WTC11 (cell line): Measurements from ENCODE around the gene PCDHAC1.

ENCODE experiments used
- ETV6 ChIP-seq: sonication (generic); formaldehyde crosslinking; IDR thresholded peaks from 2 replicates; pipeline ENCODE4 v1.8.1; 2022; ENCODE audit warnings: mild to moderate bottlenecking, missing genetic modification reagents
- FOXJ3 ChIP-seq: sonication (generic); formaldehyde crosslinking; IDR thresholded peaks from 2 replicates; pipeline ENCODE4 v1.9.0; 2021; ENCODE audit warnings: missing genetic modification reagents, mild to moderate bottlenecking, borderline replicate concordance
- NFE2L1 ChIP-seq: sonication (generic); formaldehyde crosslinking; IDR thresholded peaks from 2 replicates; pipeline ENCODE4 v1.8.1; 2023; ENCODE audit warnings: missing genetic modification reagents
- TF ChIP-seq, protein P1 (sequence below): fragments of 200-600 bp; IDR thresholded peaks from 2 replicates; pipeline ENCODE4 v1.8.0; 2022; ENCODE audit warnings: antibody characterized with exemption
- TF ChIP-seq, protein P2 (sequence below): sonication (generic); formaldehyde crosslinking; IDR thresholded peaks from 2 replicates; pipeline ENCODE4 v1.8.0; 2022; ENCODE audit warnings: mild to moderate bottlenecking, missing genetic modification reagents
- TF ChIP-seq, protein P3 (sequence below): sonication (generic); formaldehyde crosslinking; IDR thresholded peaks from 2 replicates; pipeline ENCODE4 v1.8.1; 2023; ENCODE audit warnings: mild to moderate bottlenecking, missing genetic modification reagents
- TF ChIP-seq, protein P4 (sequence below): sonication (generic); formaldehyde crosslinking; conservative IDR thresholded peaks from 2 replicates; pipeline ENCODE4 v1.8.1; 2022; ENCODE audit warnings: mild to moderate bottlenecking, missing genetic modification reagents
- TF ChIP-seq, protein P5 (sequence below): sonication (generic); formaldehyde crosslinking; IDR thresholded peaks from 2 replicates; pipeline ENCODE4 v1.8.1; 2023; ENCODE audit warnings: mild to moderate bottlenecking, missing genetic modification reagents, moderate library complexity
- TF ChIP-seq, protein P6 (sequence below): sonication (generic); formaldehyde crosslinking; IDR thresholded peaks from 2 replicates; pipeline ENCODE4 v1.8.1; 2022; ENCODE audit warnings: mild to moderate bottlenecking, missing genetic modification reagents, moderate library complexity, borderline replicate concordance
- TF ChIP-seq, protein P7 (sequence below): sonication (generic); formaldehyde crosslinking; IDR thresholded peaks from 2 replicates; pipeline ENCODE4 v1.8.1; 2023; ENCODE audit warnings: mild to moderate bottlenecking, missing genetic modification reagents

DNA sequence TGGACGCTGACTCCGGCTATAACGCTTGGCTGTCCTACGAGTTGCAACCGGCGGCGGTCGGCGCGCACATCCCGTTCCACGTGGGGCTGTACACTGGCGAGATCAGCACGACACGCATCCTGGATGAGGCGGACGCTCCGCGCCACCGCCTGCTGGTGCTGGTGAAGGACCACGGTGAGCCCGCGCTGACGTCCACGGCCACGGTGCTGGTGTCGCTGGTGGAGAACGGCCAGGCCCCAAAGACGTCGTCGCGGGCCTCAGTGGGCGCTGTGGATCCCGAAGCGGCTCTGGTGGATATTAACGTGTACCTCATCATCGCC lies 48.9 kb upstream of the PCDHAC1 start:
- TF ChIP-seq, protein P1, sequence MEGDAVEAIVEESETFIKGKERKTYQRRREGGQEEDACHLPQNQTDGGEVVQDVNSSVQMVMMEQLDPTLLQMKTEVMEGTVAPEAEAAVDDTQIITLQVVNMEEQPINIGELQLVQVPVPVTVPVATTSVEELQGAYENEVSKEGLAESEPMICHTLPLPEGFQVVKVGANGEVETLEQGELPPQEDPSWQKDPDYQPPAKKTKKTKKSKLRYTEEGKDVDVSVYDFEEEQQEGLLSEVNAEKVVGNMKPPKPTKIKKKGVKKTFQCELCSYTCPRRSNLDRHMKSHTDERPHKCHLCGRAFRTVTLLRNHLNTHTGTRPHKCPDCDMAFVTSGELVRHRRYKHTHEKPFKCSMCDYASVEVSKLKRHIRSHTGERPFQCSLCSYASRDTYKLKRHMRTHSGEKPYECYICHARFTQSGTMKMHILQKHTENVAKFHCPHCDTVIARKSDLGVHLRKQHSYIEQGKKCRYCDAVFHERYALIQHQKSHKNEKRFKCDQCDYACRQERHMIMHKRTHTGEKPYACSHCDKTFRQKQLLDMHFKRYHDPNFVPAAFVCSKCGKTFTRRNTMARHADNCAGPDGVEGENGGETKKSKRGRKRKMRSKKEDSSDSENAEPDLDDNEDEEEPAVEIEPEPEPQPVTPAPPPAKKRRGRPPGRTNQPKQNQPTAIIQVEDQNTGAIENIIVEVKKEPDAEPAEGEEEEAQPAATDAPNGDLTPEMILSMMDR, result no peak
- TF ChIP-seq, protein P2, sequence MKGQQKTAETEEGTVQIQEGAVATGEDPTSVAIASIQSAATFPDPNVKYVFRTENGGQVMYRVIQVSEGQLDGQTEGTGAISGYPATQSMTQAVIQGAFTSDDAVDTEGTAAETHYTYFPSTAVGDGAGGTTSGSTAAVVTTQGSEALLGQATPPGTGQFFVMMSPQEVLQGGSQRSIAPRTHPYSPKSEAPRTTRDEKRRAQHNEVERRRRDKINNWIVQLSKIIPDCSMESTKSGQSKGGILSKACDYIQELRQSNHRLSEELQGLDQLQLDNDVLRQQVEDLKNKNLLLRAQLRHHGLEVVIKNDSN (CRISPR knock-in tag), result no peak
- TF ChIP-seq ETV6 (CRISPR knock-in tag), result no peak
- no peak for TF ChIP-seq NFE2L1 (CRISPR knock-in tag)
- TF ChIP-seq, protein P3, sequence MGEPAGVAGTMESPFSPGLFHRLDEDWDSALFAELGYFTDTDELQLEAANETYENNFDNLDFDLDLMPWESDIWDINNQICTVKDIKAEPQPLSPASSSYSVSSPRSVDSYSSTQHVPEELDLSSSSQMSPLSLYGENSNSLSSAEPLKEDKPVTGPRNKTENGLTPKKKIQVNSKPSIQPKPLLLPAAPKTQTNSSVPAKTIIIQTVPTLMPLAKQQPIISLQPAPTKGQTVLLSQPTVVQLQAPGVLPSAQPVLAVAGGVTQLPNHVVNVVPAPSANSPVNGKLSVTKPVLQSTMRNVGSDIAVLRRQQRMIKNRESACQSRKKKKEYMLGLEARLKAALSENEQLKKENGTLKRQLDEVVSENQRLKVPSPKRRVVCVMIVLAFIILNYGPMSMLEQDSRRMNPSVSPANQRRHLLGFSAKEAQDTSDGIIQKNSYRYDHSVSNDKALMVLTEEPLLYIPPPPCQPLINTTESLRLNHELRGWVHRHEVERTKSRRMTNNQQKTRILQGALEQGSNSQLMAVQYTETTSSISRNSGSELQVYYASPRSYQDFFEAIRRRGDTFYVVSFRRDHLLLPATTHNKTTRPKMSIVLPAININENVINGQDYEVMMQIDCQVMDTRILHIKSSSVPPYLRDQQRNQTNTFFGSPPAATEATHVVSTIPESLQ, result no peak
- TF ChIP-seq, protein P4, sequence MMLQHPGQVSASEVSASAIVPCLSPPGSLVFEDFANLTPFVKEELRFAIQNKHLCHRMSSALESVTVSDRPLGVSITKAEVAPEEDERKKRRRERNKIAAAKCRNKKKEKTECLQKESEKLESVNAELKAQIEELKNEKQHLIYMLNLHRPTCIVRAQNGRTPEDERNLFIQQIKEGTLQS, result no peak
- TF ChIP-seq, protein P5, sequence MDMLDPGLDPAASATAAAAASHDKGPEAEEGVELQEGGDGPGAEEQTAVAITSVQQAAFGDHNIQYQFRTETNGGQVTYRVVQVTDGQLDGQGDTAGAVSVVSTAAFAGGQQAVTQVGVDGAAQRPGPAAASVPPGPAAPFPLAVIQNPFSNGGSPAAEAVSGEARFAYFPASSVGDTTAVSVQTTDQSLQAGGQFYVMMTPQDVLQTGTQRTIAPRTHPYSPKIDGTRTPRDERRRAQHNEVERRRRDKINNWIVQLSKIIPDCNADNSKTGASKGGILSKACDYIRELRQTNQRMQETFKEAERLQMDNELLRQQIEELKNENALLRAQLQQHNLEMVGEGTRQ (CRISPR knock-in tag), result no peak
- TF ChIP-seq FOXJ3 (CRISPR knock-in tag), result no peak
- TF ChIP-seq, protein P6, sequence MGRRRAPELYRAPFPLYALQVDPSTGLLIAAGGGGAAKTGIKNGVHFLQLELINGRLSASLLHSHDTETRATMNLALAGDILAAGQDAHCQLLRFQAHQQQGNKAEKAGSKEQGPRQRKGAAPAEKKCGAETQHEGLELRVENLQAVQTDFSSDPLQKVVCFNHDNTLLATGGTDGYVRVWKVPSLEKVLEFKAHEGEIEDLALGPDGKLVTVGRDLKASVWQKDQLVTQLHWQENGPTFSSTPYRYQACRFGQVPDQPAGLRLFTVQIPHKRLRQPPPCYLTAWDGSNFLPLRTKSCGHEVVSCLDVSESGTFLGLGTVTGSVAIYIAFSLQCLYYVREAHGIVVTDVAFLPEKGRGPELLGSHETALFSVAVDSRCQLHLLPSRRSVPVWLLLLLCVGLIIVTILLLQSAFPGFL (CRISPR knock-in tag), result no peak
- TF ChIP-seq, protein P7, sequence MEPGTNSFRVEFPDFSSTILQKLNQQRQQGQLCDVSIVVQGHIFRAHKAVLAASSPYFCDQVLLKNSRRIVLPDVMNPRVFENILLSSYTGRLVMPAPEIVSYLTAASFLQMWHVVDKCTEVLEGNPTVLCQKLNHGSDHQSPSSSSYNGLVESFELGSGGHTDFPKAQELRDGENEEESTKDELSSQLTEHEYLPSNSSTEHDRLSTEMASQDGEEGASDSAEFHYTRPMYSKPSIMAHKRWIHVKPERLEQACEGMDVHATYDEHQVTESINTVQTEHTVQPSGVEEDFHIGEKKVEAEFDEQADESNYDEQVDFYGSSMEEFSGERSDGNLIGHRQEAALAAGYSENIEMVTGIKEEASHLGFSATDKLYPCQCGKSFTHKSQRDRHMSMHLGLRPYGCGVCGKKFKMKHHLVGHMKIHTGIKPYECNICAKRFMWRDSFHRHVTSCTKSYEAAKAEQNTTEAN (CRISPR knock-in tag), result no peak
